DOHH2 (cell line): ENCODE data around the gene ILK.

Experiments used
- EZH2phosphoT487 ChIP-seq: fragments of 200-600 bp; sonication (generic); IDR thresholded peaks from 2 replicates; pipeline ENCODE4 v1.6.1; 2017; ENCODE audit warnings: borderline replicate concordance, mild to moderate bottlenecking, antibody characterized with exemption, low read length, moderate library complexity, mixed read lengths
- TF ChIP-seq, protein P1 (sequence below): fragments of 200-600 bp; sonication (generic); IDR thresholded peaks from one replicate; pipeline ENCODE4 v1.5.1; 2014; ENCODE audit warnings: antibody characterized with exemption, mild to moderate bottlenecking, low read depth, low read length; ENCODE audit not compliant: poor library complexity, severe bottlenecking

DNA sequence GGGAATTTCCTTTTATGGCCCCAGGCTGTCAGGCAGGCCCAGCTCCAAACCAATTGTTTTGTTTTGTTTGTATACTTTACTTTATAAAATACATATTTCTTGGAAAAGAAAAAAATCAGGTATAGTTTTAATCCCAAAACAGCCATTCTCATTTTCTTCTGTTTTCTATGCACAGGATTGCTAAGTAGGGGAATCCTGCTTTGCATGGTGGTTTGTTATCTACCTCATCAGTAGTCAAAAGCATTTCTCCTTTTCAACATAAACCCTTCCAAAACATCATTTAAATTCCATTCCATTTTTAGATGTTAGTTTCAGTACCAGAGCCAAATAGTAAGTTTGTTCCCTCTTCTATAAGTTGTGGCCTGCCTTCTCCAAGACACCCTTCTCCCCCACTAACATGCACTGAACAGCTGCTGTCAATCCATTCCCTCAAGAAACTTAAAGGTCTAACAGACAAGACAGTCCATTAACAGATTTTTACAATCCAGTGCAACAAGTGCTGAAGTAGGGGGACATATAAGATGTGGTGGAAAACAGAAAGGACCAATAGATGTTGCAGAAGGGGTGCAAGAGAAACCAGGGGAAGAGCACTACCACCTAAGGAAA, 3.7 kb downstream of the ILK start:
- TF ChIP-seq, protein P1, sequence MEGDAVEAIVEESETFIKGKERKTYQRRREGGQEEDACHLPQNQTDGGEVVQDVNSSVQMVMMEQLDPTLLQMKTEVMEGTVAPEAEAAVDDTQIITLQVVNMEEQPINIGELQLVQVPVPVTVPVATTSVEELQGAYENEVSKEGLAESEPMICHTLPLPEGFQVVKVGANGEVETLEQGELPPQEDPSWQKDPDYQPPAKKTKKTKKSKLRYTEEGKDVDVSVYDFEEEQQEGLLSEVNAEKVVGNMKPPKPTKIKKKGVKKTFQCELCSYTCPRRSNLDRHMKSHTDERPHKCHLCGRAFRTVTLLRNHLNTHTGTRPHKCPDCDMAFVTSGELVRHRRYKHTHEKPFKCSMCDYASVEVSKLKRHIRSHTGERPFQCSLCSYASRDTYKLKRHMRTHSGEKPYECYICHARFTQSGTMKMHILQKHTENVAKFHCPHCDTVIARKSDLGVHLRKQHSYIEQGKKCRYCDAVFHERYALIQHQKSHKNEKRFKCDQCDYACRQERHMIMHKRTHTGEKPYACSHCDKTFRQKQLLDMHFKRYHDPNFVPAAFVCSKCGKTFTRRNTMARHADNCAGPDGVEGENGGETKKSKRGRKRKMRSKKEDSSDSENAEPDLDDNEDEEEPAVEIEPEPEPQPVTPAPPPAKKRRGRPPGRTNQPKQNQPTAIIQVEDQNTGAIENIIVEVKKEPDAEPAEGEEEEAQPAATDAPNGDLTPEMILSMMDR: no peak
- no peak for TF ChIP-seq EZH2phosphoT487
